ENCODE measurements around the gene PLCD1. TPM values are rescaled to one million over a fixed set of nuclear protein-coding genes. Genes with fewer than 3 reads are reported as not detected.
"Not testable (repeated sequence)": the region's sequence is repeated elsewhere in the genome, so short reads cannot be mapped to it uniquely, and the experiment has no call there.

PLCD1 gene
- total RNA-seq, 1 donor from 2014 or later = 16.7 TPM

- no peak for TF ChIP-seq CTCF (IDR thresholded peaks at IDR 0.05; ENCODE audit: insufficient read depth, low read depth, low read length)
- no peak for TF ChIP-seq EZH2 (IDR thresholded peaks at IDR 0.05; ENCODE audit: insufficient read depth, low read length)
- Mint-ChIP-seq H3K36me3 (ENCODE audit: low read depth, unreplicated experiment) (no peaks in the 10 kb centered on the region), H3K4me1 (ENCODE audit: low read depth, unreplicated experiment) (peaks cover 6% of the 10 kb centered on the region), H3K4me3 (ENCODE audit: unreplicated experiment) (no peak overlapping the region), H3K27me3 (ENCODE audit: low read depth, unreplicated experiment) (peaks cover 39% of the 10 kb centered on the region), H3K27ac (ENCODE audit: unreplicated experiment) (no peak overlapping the region), H3K9me3 (ENCODE audit: unreplicated experiment) (peaks cover 2% of the 10 kb centered on the region)
- Histone ChIP-seq H3K27me3 (ENCODE audit: insufficient read depth, low read length) (no peaks in the 10 kb centered on the region), H4K20me1 (ENCODE audit: insufficient read depth, low read length) (no peaks in the 10 kb centered on the region), H3K4me2 (ENCODE audit: low read length) (no peak overlapping the region), H3K36me3 (ENCODE audit: insufficient read depth, low read length) (no peaks in the 10 kb centered on the region), H2AFZ (ENCODE audit: low read depth, low read length) (no peak overlapping the region), H3K9me3 (ENCODE audit: insufficient read depth, low read depth, low read length) (no peaks in the 10 kb centered on the region), H3K9ac (ENCODE audit: low read length) (no peak overlapping the region), H3K79me2 (ENCODE audit: insufficient read depth, low read length) (no peaks in the 10 kb centered on the region), H3K4me1 (ENCODE audit: insufficient read depth, low read length) (peaks cover 11% of the 10 kb centered on the region), H3K27ac (ENCODE audit: low read depth, low read length) (no peak overlapping the region), H3K4me3 (ENCODE audit: insufficient read depth, low read depth, low read length) (no peak overlapping the region)
- no peak for DNase-seq (ENCODE audit: low read depth)
- FAIRE-seq = no peak
Observed at GRCh38 chr3:38036906-38037305, 7.5 kb upstream of the PLCD1 start.

GRCh38 chr3:38036286-38036685 is 6.8 kb upstream of the PLCD1 start:
- H3K79me2 ChIP-seq (ENCODE audit: insufficient read depth, low read length) = no peaks in the 10 kb centered on the region
- no peak overlapping the region for H3K4me2 ChIP-seq (ENCODE audit: low read length)
- no peaks in the 10 kb centered on the region for H3K9me3 ChIP-seq (ENCODE audit: insufficient read depth, low read depth, low read length)
- no peaks in the 10 kb centered on the region for H3K27me3 ChIP-seq (ENCODE audit: insufficient read depth, low read length)
- H3K27ac ChIP-seq (ENCODE audit: low read depth, low read length) = no peak overlapping the region
- peaks cover 2% of the 10 kb centered on the region for H3K9me3 Mint-ChIP-seq (ENCODE audit: unreplicated experiment)
- TF ChIP-seq EZH2 (IDR thresholded peaks at IDR 0.05; ENCODE audit: insufficient read depth, low read length) = no peak
- no peak for TF ChIP-seq CTCF (IDR thresholded peaks at IDR 0.05; ENCODE audit: insufficient read depth, low read depth, low read length)
- no peak overlapping the region for H3K9ac ChIP-seq (ENCODE audit: low read length)
- H3K4me1 Mint-ChIP-seq (ENCODE audit: low read depth, unreplicated experiment) = peaks cover 6% of the 10 kb centered on the region
- H3K4me1 ChIP-seq (ENCODE audit: insufficient read depth, low read length) = peaks cover 12% of the 10 kb centered on the region
- no peak overlapping the region for H3K4me3 ChIP-seq (ENCODE audit: insufficient read depth, low read depth, low read length)
- H3K27ac Mint-ChIP-seq (ENCODE audit: unreplicated experiment) = no peak overlapping the region
- no peak overlapping the region for H2AFZ ChIP-seq (ENCODE audit: low read depth, low read length)
- H3K36me3 ChIP-seq (ENCODE audit: insufficient read depth, low read length) = no peaks in the 10 kb centered on the region
- no peak for FAIRE-seq
- H3K4me3 Mint-ChIP-seq (ENCODE audit: unreplicated experiment) = no peak overlapping the region
- H4K20me1 ChIP-seq (ENCODE audit: insufficient read depth, low read length) = no peaks in the 10 kb centered on the region
- DNase-seq (ENCODE audit: low read depth) = no peak
- H3K27me3 Mint-ChIP-seq (ENCODE audit: low read depth, unreplicated experiment) = peaks cover 42% of the 10 kb centered on the region
- H3K36me3 Mint-ChIP-seq (ENCODE audit: low read depth, unreplicated experiment) = no peaks in the 10 kb centered on the region

- not testable (repeated sequence) for H4K20me1 ChIP-seq (ENCODE audit: insufficient read depth, low read length); H3K27me3 ChIP-seq (ENCODE audit: insufficient read depth, low read length); H3K4me1 Mint-ChIP-seq (ENCODE audit: low read depth, unreplicated experiment); H3K9me3 ChIP-seq (ENCODE audit: insufficient read depth, low read depth, low read length); FAIRE-seq; H3K9ac ChIP-seq (ENCODE audit: low read length); DNase-seq (ENCODE audit: low read depth); H3K4me3 ChIP-seq (ENCODE audit: insufficient read depth, low read depth, low read length); H3K79me2 ChIP-seq (ENCODE audit: insufficient read depth, low read length); H3K4me2 ChIP-seq (ENCODE audit: low read length); H3K4me3 Mint-ChIP-seq (ENCODE audit: unreplicated experiment); H3K9me3 Mint-ChIP-seq (ENCODE audit: unreplicated experiment); H2AFZ ChIP-seq (ENCODE audit: low read depth, low read length); H3K36me3 ChIP-seq (ENCODE audit: insufficient read depth, low read length); H3K36me3 Mint-ChIP-seq (ENCODE audit: low read depth, unreplicated experiment); H3K27ac ChIP-seq (ENCODE audit: low read depth, low read length); H3K27ac Mint-ChIP-seq (ENCODE audit: unreplicated experiment)
- H3K27me3 Mint-ChIP-seq (ENCODE audit: low read depth, unreplicated experiment) = peaks cover 34% of the 10 kb centered on the region
- peaks cover 13% of the 10 kb centered on the region for H3K4me1 ChIP-seq (ENCODE audit: insufficient read depth, low read length)
Observed at GRCh38 chr3:38034335-38034734, 4.9 kb upstream of the PLCD1 start.

- not testable (repeated sequence) for DNase-seq (ENCODE audit: low read depth)
Observed at GRCh38 chr3:38033586-38033985, 4.1 kb upstream of the PLCD1 start.

More at GRCh38 chr3:38033586-38033985, 4.1 kb upstream of the PLCD1 start:
- H3K27ac Mint-ChIP-seq (ENCODE audit: unreplicated experiment); H4K20me1 ChIP-seq (ENCODE audit: insufficient read depth, low read length); H3K4me2 ChIP-seq (ENCODE audit: low read length); H3K4me1 Mint-ChIP-seq (ENCODE audit: low read depth, unreplicated experiment); H3K36me3 Mint-ChIP-seq (ENCODE audit: low read depth, unreplicated experiment); H3K4me3 ChIP-seq (ENCODE audit: insufficient read depth, low read depth, low read length); H3K4me3 Mint-ChIP-seq (ENCODE audit: unreplicated experiment); H3K9ac ChIP-seq (ENCODE audit: low read length); H3K36me3 ChIP-seq (ENCODE audit: insufficient read depth, low read length); FAIRE-seq; H3K9me3 Mint-ChIP-seq (ENCODE audit: unreplicated experiment); H2AFZ ChIP-seq (ENCODE audit: low read depth, low read length); H3K4me1 ChIP-seq (ENCODE audit: insufficient read depth, low read length); H3K27ac ChIP-seq (ENCODE audit: low read depth, low read length); H3K79me2 ChIP-seq (ENCODE audit: insufficient read depth, low read length); H3K27me3 ChIP-seq (ENCODE audit: insufficient read depth, low read length); H3K9me3 ChIP-seq (ENCODE audit: insufficient read depth, low read depth, low read length): not testable (repeated sequence)
- peaks cover 30% of the 10 kb centered on the region for H3K27me3 Mint-ChIP-seq (ENCODE audit: low read depth, unreplicated experiment)
